HG03135 (cell line): ENCODE measurements around the gene ITGB8.

ENCODE experiments used
- ATAC-seq: cut with Tn5 transposase; IDR thresholded peaks from one replicate; pipeline ENCODE4 v1.9.1; 2021; ENCODE audit warnings: mild to moderate bottlenecking, moderate library complexity; ENCODE audit not compliant: unreplicated experiment

ITGB8 gene

DNA sequence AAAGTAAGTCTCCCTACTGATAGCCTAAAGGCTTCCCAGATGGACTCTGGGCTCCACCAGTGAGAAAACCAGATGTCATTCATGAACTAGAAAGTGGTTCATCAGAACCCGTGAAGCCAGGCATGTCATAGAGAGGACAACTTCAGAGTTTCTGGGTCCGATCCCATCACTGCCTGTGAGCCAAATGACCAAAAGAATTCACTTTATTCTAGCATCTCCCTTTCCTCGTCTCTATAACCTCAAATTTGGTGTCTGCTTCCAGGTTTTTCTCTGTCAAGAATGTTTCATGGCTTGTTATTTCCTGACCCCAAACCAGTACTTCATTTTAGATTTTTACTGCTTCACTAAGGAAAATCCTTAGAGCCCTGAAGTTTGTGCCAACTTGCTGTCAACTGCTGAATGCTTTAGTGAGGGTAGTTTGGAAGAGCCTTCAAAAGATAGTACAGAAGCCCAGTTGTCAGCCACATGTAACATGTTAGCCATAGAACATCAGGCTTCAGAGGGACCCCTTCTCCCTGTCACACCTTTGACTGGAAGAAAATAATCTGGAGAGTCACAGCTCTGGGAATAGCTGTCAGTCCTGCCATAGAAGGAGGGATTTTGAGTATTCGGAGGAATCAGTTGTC is 34.0 kb downstream of the ITGB8 start:
- no peak for ATAC-seq

- no peak for ATAC-seq
These were observed 34.8 kb downstream of the ITGB8 start for GRCh38 chr7:20365486-20365885.

DNA sequence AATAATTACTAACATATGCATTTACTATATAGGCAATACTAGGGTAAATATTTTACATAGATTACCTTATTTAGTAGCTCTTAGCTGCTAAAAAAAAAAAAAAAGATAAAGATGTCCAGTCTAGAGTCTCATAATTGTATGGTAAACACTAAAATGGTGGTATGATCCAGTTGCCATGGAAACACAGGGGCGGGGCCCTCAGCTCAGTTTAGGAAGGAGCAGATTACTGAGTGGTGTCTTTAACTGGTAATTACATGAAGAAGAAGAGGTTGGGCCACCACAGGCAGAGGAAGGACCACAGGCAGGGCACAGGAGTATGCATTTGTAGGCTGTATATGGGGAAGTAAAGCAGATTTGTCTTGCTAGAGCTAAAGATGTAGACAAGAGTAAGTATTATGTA is 43.7 kb downstream of the ITGB8 start:
- ATAC-seq = no peak

GRCh38 chr7:20376796-20377195 is 46.1 kb downstream of the ITGB8 start:
- ATAC-seq = no peak

GRCh38 chr7:20381406-20382034 is 50.8 kb downstream of the ITGB8 start:
- no peak for ATAC-seq

DNA sequence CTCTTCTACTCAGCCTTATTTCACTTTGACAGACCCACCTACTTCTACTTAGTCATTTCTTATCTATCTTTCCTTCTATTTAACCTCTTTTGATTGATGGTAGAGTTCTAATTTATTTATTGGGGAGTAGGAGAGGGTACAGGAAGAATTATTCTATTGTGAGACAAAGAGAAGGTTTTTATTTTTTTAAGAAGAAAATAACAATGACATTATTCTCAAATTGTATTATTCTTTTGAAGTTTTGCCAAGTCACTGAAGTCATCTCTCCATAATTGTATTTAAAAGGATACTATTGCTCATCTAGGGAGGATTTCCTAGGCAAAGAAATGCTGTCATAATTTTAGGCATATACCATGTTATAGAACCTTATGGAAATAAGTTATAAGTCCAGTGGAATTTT is 52.7 kb downstream of the ITGB8 start:
- ATAC-seq = no peak

DNA sequence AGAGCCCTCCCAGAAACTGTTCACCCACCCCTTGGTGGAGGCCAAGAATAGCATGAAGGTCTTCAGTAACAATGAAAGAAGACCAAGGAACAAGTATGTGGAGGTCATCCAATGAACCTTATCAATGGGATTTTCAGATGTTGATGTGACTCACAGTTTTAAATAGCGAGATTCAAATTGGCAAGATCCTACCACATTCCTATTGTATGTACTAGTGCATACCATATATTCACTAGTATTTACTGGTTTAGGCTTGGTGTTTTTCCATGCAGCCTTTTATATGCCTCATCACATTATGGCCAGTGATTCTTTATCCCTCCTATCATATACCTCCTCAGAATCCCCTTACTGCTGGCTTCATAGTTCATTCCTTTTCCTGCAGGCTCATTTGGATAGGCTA is 54.4 kb downstream of the ITGB8 start:
- no peak for ATAC-seq

DNA sequence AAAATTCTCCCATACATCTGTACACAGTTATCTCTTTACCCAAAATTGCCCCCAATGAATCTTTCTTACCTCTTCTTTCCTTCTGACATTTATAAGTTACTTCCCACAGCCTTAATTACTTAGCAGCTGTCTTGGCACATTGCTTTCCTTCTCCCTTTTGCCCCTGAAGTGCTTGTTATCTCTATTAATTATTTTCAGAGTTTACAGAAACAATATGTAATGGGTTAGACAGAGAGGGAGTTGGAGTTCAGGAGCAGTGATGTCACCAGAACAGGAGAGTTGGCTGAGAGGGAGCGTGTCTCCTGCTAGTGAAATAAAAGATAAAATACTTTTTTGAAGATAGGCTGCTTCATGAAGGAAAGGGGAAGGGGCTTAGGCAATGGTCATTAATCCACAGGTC is 57.4 kb downstream of the ITGB8 start:
- no peak for ATAC-seq

GRCh38 chr7:20389192-20389591 is 58.5 kb downstream of the ITGB8 start:
- ATAC-seq = peak; percentile 58

DNA sequence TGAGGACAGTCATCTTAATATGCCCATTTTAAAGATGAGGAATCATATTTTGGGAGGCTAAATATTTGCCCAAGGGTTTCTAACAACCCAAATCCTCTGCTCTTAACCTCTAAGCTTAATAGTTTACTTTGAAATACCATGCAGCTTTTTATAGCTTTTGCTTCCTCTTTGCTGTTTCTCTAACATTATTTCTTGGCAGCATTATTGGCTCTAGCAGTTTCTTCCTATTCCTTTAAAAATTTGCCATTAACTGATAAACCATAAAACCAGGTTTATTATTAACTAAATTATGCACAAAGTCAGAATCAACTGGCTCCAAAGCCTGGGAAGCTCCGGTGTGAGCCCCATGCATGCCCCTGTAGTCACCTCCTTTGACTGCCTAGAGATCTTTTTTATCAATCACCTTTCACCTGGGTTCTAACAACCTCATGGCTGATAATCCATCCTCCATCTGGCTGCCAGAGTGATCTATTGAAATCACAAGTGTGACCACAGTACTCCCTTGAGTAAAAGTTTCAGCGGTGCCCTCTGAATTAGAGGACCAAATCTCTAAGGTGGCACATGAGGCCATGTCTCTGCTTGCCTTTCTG is 62.4 kb downstream of the ITGB8 start:
- no peak for ATAC-seq

GRCh38 chr7:20393616-20394015 is 62.9 kb downstream of the ITGB8 start:
- ATAC-seq = no peak

DNA sequence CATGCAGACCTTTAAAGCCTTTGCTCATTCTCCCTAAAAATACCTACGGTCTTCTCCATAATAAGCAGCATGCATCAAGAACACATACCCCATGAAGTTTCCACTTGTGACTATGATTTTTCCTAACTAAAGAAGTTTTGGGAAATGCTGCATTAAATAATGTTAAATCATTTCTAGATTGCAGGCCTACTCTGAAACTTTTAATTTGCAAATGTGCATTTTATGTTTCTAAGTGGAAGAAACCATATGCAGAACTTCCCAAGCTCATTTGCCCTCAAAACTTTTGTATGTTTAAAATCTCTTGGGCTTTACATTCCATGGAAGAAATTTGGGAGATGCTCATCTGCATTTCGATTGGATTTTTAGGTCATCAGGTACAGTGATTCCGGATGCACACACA is 63.6 kb downstream of the ITGB8 start:
- no peak for ATAC-seq

- ATAC-seq = no peak
These were observed 64.4 kb downstream of the ITGB8 start for GRCh38 chr7:20395104-20395503.

- no peak for ATAC-seq
These were observed 64.8 kb downstream of the ITGB8 start for GRCh38 chr7:20395511-20395910.

DNA sequence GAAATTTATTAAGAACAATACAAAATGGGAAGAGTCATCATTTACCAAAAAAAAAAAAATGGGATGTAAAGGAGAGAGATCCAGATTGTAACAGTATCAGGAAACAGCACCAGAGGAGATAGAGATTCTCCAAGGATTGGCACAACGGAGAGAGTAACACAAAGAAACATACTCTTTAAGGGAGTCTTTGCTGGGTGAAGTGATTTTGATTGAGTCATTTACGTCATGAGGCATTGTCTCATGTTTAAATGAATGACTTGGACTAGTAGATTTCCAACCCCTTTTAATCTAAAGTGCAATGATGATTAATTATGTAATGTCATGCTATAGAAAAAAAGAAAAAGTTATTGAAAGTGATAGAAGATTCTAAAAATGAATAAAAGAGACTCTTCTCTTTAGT is 68.8 kb downstream of the ITGB8 start:
- no peak for ATAC-seq

DNA sequence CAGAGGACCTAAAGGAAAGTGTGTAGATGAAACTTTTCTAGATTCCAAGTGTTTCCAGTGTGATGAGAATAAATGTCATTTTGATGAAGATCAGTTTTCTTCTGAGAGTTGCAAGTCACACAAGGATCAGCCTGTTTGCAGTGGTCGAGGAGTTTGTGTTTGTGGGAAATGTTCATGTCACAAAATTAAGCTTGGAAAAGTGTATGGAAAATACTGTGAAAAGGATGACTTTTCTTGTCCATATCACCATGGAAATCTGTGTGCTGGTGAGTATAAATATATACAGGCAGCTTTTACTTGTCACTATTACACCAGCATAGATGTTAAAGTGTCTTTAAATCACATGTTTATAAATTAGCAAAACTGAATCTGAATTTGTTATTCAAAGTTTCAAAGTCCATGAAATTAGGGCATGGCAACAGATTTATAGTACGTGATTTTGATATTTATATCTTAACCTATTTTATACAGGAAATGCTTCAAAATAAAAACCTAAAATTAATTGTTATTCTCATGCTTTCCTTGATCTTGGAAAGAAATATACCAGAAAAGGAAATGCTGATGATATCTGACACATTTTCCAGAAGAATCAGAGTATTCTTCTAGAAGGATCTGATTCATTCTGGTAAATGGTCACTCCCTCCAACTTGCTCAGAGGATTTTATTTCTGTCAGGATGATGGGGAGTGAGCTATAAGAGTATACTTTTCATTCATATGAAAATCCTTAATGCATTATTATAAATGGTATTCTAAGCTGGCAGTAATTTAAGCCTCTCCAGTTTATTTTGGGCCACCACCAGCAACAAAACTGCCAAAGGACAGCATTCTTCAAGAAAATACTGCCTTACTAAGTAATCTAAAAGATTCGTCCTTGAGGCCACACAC is 71.4 kb downstream of the ITGB8 start:
- ATAC-seq = no peak

DNA sequence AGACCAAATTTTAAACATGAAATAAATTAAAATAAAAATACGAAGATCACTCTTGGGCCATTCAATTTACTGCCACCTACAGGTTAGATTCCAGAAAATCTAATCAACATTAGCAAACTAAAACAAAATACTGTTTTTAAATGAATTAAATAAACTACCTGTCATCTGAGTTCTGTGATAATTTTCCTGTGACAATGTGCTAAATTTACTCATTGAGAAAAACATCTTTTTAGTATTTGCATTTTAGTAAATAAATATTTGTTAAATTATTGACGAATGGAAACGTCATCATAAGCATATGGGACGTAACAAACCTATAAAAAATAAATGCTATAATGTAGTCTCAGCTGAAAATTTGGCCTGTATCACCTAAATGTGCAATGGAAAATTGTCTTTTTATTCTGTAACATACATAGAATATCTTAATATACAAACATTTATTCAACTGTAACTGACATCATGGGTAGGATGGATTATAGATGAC is 72.1 kb downstream of the ITGB8 start:
- no peak for ATAC-seq

DNA sequence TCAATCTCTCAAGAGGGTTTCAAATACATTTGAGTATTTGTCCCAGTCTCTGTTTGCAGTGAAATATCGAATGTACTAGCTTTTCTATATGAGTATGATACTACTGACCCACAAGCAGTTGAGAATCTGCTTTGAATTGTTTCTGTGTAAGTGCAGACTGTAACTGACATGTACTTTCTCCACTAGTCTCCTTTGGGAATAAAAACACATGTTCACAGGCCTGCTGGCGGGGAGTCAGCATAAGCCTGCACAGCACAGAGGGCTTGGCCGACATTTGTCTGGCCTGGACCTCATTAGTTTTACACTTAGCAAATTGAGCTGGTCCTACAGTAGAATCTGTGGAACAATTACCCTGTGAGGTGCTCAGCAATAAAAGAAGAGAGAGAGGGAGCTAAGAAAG is 72.6 kb downstream of the ITGB8 start:
- ATAC-seq = no peak

DNA sequence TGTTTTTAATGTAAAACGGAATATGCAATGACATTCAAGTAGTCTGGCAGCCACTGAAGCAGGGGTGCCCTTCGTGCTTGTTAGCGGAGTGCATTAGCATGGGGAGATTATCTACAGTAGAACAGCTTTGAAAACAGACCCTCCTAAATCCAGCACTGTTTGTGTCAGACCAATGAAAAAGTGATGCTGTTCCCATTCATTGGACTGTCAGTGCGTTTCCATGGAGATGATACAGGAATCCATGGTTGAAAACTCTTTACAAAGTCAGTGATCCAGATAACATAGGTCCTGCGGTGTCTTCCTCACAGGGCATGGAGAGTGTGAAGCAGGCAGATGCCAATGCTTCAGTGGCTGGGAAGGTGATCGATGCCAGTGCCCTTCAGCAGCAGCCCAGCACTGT is 73.6 kb downstream of the ITGB8 start:
- ATAC-seq = no peak

- ATAC-seq = no peak
These were observed 77.1 kb downstream of the ITGB8 start for GRCh38 chr7:20407585-20408466.

- no peak for ATAC-seq
These were observed 77.7 kb downstream of the ITGB8 start for GRCh38 chr7:20408467-20408826.
